ENCODE results near the gene PPP1R14D. TPM values are rescaled to one million over a fixed set of nuclear protein-coding genes. Genes with fewer than 3 reads are reported as not detected.

Gene PPP1R14D
- total RNA-seq, 1 donor from 2014 or later = not detected

DNA sequence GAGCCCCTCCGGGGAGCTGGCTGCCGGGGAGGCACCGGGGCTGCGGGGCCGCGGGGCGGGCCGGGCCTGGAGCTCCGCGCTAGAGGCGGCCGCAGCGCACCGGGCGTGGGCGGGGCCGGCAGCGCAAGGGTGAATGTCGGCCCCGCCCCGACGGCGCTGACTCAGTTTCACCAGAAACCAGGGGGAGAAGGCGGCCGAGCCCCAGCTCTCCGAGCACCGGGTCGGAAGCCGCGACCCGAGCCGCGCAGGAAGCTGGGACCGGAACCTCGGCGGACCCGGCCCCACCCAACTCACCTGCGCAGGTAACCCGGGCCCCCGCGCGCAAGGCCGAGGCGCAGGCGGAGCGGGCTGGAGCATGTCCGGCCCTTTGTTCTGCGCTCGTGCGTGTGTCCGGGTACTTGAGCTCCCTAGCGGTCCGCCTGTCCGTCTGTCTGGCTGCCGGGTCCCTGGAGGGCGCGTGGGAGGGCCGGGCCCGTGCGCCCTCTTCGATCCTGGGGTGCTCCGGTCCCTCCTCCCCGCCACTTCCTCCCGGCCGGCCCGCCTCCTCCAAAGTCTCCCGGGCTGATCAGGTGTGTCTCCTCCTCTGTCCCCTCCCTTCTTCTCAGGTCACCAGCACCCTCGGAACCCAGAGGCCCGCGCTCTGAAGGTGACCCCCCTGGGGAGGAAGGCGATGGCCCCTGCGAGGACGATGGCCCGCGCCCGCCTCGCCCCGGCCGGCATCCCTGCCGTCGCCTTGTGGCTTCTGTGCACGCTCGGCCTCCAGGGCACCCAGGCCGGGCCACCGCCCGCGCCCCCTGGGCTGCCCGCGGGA is 15.6 kb upstream of the PPP1R14D start, which contains the start of gene SPINT1:
Gene SPINT1 (plus strand): TSS at position 164 of the 811 bp plus-strand sequence. CDS start 507 bp downstream, at position 671.
- peaks cover 79% of the 10 kb centered on the region for H3K27me3 Mint-ChIP-seq (ENCODE audit: low read depth)
- no peak within 1 kb of the TSS for H3K27ac Mint-ChIP-seq (ENCODE audit: unreplicated experiment)
- peaks cover 19% of the 10 kb centered on the region for H3K4me1 Mint-ChIP-seq
- peak within 1 kb of the TSS; percentile 78 for H3K4me3 Mint-ChIP-seq
- DNase-seq (ENCODE audit: low read depth, low spot score) = no peak
- H3K9me3 Mint-ChIP-seq = no peaks in the 10 kb centered on the region
- TF ChIP-seq, protein P1, sequence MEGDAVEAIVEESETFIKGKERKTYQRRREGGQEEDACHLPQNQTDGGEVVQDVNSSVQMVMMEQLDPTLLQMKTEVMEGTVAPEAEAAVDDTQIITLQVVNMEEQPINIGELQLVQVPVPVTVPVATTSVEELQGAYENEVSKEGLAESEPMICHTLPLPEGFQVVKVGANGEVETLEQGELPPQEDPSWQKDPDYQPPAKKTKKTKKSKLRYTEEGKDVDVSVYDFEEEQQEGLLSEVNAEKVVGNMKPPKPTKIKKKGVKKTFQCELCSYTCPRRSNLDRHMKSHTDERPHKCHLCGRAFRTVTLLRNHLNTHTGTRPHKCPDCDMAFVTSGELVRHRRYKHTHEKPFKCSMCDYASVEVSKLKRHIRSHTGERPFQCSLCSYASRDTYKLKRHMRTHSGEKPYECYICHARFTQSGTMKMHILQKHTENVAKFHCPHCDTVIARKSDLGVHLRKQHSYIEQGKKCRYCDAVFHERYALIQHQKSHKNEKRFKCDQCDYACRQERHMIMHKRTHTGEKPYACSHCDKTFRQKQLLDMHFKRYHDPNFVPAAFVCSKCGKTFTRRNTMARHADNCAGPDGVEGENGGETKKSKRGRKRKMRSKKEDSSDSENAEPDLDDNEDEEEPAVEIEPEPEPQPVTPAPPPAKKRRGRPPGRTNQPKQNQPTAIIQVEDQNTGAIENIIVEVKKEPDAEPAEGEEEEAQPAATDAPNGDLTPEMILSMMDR (conservative IDR thresholded peaks at IDR 0.05) = no peak
- H3K36me3 Mint-ChIP-seq (ENCODE audit: low read depth) = no peaks in the 10 kb centered on the region

DNA sequence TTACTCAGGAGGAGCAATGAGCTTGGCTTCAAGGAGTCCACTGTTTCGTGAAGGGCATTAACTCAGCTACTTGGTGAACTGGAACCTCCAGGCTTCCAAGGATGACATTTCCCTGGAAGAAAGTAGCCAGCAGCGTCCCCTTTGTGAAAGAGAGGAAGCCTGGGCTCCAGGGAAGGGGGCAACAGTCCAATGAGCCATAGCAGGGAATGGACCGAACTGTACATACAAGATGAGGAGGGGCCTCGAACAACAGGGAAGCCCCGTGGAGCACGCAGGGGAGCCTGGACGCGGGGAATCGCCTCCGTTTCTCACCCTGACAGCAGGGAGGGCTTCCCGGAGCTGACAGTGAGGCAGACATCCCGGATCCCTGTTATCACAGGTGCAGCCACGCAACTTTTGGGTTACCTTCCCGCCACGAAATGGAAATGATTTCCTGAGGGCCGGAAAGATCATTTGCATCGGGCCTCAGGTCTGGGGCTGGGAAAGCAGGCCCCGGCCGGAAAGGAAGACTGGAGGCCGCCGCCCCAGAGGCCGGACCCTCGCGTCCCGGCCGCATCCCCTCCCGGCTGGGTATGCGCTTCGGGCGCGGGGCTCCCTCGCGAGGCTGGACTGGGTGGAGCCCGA is 14.9 kb upstream of the PPP1R14D start:
- no peaks in the 10 kb centered on the region for H3K9me3 Mint-ChIP-seq
- peak overlapping the region; percentile 78 for H3K4me3 Mint-ChIP-seq
- TF ChIP-seq, protein P1 (conservative IDR thresholded peaks at IDR 0.05) = no peak
- no peak for DNase-seq (ENCODE audit: low read depth, low spot score)
- H3K27me3 Mint-ChIP-seq (ENCODE audit: low read depth) = peaks cover 76% of the 10 kb centered on the region
- H3K36me3 Mint-ChIP-seq (ENCODE audit: low read depth) = no peaks in the 10 kb centered on the region
- H3K27ac Mint-ChIP-seq (ENCODE audit: unreplicated experiment) = no peak overlapping the region
- peaks cover 19% of the 10 kb centered on the region for H3K4me1 Mint-ChIP-seq

DNA sequence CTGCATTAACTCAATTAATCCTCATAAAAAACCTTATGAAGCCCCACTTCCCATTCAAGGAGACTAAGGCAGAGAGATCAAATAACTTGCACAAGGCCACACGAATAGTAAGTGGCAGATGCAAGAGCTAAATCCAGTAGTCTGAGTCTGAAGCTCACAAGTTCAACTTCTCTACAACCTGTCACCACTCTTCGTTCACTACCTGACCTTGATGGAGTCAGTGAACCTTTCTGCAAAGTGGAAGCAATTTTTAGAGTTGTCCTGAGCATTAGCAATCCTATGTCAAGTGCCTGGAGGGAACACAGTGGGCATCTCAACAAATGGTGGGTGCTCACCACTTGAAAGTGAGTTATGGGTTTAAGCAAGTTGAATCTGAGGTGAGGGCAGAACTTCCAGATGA is 13.2 kb upstream of the PPP1R14D start:
- peaks cover 63% of the 10 kb centered on the region for H3K27me3 Mint-ChIP-seq (ENCODE audit: low read depth)
- peaks cover 8% of the 10 kb centered on the region for H3K4me1 Mint-ChIP-seq
- TF ChIP-seq, protein P1 (conservative IDR thresholded peaks at IDR 0.05) = no peak
- H3K27ac Mint-ChIP-seq (ENCODE audit: unreplicated experiment) = no peak overlapping the region
- H3K36me3 Mint-ChIP-seq (ENCODE audit: low read depth) = no peaks in the 10 kb centered on the region
- no peaks in the 10 kb centered on the region for H3K9me3 Mint-ChIP-seq
- H3K4me3 Mint-ChIP-seq = no peak overlapping the region
- DNase-seq (ENCODE audit: low read depth, low spot score) = no peak

DNA sequence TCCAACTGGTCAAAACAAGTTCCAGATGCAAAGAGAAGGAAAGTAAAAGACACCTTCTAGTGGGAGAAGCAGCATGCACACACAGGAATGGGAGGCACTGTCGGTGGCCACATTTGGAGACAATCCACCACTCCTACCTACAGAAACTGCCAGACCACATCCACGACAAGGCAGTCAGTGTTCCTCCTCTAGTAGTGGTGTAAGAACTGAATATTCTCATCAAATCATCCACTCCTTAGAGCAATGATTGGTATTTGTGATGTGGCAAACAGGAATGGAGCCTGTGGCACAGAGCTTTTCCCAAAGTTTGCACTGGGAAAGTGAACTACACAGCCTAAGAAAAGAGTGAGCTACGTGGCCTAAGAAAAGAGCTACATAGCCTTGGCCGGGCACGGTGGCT is 10.2 kb upstream of the PPP1R14D start:
- H3K27me3 Mint-ChIP-seq (ENCODE audit: low read depth) = peaks cover 37% of the 10 kb centered on the region
- H3K36me3 Mint-ChIP-seq (ENCODE audit: low read depth) = no peaks in the 10 kb centered on the region
- no peak overlapping the region for H3K4me3 Mint-ChIP-seq
- no peak overlapping the region for H3K27ac Mint-ChIP-seq (ENCODE audit: unreplicated experiment)
- no peaks in the 10 kb centered on the region for H3K9me3 Mint-ChIP-seq
- H3K4me1 Mint-ChIP-seq = peaks cover 4% of the 10 kb centered on the region
- no peak for DNase-seq (ENCODE audit: low read depth, low spot score)
- TF ChIP-seq, protein P1 (conservative IDR thresholded peaks at IDR 0.05) = no peak

DNA sequence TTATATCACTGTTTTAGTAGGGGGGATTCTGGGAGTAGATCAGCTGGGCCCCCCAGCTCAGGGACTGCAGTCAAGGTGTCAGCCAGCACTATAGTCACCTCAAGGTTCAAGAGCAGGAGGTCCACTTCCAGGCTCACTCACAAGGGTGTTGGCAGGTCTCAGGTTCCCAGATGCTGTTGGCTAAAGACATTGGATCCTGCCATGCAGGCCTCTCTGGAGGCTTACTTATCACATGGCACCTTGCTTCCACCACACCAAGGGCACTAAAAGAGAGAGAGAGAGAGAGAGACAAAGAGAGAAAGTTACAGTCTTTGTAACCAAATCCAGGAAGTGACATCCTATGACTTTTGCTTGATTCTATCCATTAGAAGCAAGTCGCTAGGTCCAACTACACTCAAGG is 7.5 kb upstream of the PPP1R14D start:
- TF ChIP-seq, protein P1 (conservative IDR thresholded peaks at IDR 0.05) = no peak
- H3K4me3 Mint-ChIP-seq = no peak overlapping the region
- H3K27ac Mint-ChIP-seq (ENCODE audit: unreplicated experiment) = no peak overlapping the region
- peaks cover 11% of the 10 kb centered on the region for H3K27me3 Mint-ChIP-seq (ENCODE audit: low read depth)
- DNase-seq (ENCODE audit: low read depth, low spot score) = no peak
- H3K4me1 Mint-ChIP-seq = no peaks in the 10 kb centered on the region
- H3K36me3 Mint-ChIP-seq (ENCODE audit: low read depth) = no peaks in the 10 kb centered on the region
- no peaks in the 10 kb centered on the region for H3K9me3 Mint-ChIP-seq

Data from neural crest cell (in vitro differentiated cells).